K562 (cell line): Measurements from ENCODE around the gene IL1RL1. TPM values are rescaled to one million over a fixed set of nuclear protein-coding genes. Genes with fewer than 3 reads are reported as not detected.

Source experiments
- BACH1 ChIP-seq: fragments of 200-800 bp; sonication (Bioruptor generic); IDR thresholded peaks from 2 replicates; pipeline ENCODE4 v1.6.1; 2016; ENCODE audit warnings: missing genetic modification characterization, missing compliant biosample characterization
- CBX3 ChIP-seq, 2 experiments: IDR thresholded peaks; 1 replicate in 1 of 2; 2 replicates in 1 of 2; pipeline ENCODE4 v1.6.1; 2012; ENCODE audit warnings: inconsistent platforms in 2 of 2, low read length in 2 of 2, borderline replicate concordance in 1 of 2, control low read depth in 1 of 2
- ILF3 ChIP-seq: fragments of 450-650 bp; IDR thresholded peaks from 2 replicates; pipeline ENCODE4 v1.6.1; 2018; ENCODE audit warnings: antibody characterized with exemption, mild to moderate bottlenecking, moderate library complexity, borderline replicate concordance
- KAT8 ChIP-seq: fragments of 450-650 bp; IDR thresholded peaks from 2 replicates; pipeline ENCODE4 v1.6.1; 2016; ENCODE audit warnings: low read depth, mild to moderate bottlenecking
- MAFK ChIP-seq: IDR thresholded peaks from 2 replicates; pipeline ENCODE4 v1.6.1; 2011; ENCODE audit warnings: low read length, improper control_type of control experiment
- MGA ChIP-seq: fragments of 450-650 bp; IDR thresholded peaks from 2 replicates; pipeline ENCODE4 v1.6.1; 2016; ENCODE audit warnings: mild to moderate bottlenecking, moderate library complexity
- MTA3 ChIP-seq: fragments of 450-650 bp; formaldehyde crosslinking; IDR thresholded peaks from 2 replicates; pipeline ENCODE4 v1.6.1; 2017; ENCODE audit warnings: mild to moderate bottlenecking, borderline replicate concordance
- TEAD2 ChIP-seq: fragments of 450-650 bp; IDR thresholded peaks from 2 replicates; pipeline ENCODE4 v1.6.1; 2016; ENCODE audit warnings: missing genetic modification characterization, control low read depth, missing compliant biosample characterization
- ZBTB1 ChIP-seq: sonication (generic); formaldehyde crosslinking; IDR thresholded peaks from 2 replicates; pipeline ENCODE4 v1.8.1; 2023; ENCODE audit warnings: missing genetic modification reagents, low read depth, mild to moderate bottlenecking, borderline replicate concordance
- ZBTB11 ChIP-seq, 3 experiments: fragments of 200-800 bp in 1 of 3; fragments of 250-450 bp in 1 of 3; fragments of 450-650 bp in 1 of 3; sonication (Bioruptor Pico) in 1 of 3; sonication (Bioruptor generic) in 1 of 3; formaldehyde crosslinking in 1 of 3; IDR thresholded peaks; 2 replicates each; pipeline versions ENCODE4 v1.6.1 to v1.8.0; 2016 to 2022; ENCODE audit warnings: mild to moderate bottlenecking in 2 of 3, missing genetic modification characterization in 2 of 3, missing compliant biosample characterization in 1 of 3, moderate library complexity in 1 of 3
- ZNF3 ChIP-seq: fragments of 250-450 bp; sonication (Bioruptor Pico); IDR thresholded peaks from 2 replicates; pipeline ENCODE4 v1.5.0; 2021; ENCODE audit warnings: mild to moderate bottlenecking, moderate library complexity
- ZNF766 ChIP-seq: fragments of 200-800 bp; sonication (Bioruptor generic); conservative IDR thresholded peaks from 2 replicates; pipeline ENCODE4 v1.6.1; 2016; ENCODE audit warnings: missing genetic modification characterization, missing compliant biosample characterization
- polyA plus RNA-seq, 8 experiments: library from polyadenylated mRNA; depleted of rRNA in 4 of 8; stranded (reverse) in 5 of 8; unstranded in 3 of 8; fragments of >200 nt; fragmentation: Nextera tagmentation in 2 of 8; fragmentation: Illumina TruSeq in 1 of 8; extraction: Ambion mirVana in 2 of 8; extraction: Trizol in 1 of 8; gene quantifications; 2 replicates each; pipeline versions ENCODE4 v1.2.1 to v1.2.3, GENCODE V29; 2011 to 2014; ENCODE audit warnings: inconsistent platforms in 1 of 8, missing spikeins in 1 of 8
- total RNA-seq, 7 experiments: library from RNA; depleted of rRNA in 6 of 7; stranded (reverse); fragments of >200 nt in 6 of 7; fragmentation: Illumina TruSeq in 2 of 7; extraction: Trizol in 2 of 7; gene quantifications; 2 replicates each; pipeline versions ENCODE4 v1.2.1 to v1.2.3, GENCODE V29; 2011 to 2021; ENCODE audit warnings: low replicate concordance in 1 of 7

Gene IL1RL1
- total and polyA plus RNA-seq, 9 of the 15 experiments (the other 6 are each of a cell fraction or from before 2014, with no cell fraction given), result 0.06 to 3.3 (median 0.59) TPM

- TF ChIP-seq ZBTB11 (CRISPR knock-in tag; IDR thresholded peaks at IDR 0.05), result no peak
- TF ChIP-seq ILF3, result no peak
- TF ChIP-seq TEAD2 (tag), result no peak
- no peak; the same call in 1 of the 2 replicates for TF ChIP-seq MGA
- peak; percentile 42; the same call in 1 of the 2 replicates for TF ChIP-seq MTA3
- TF ChIP-seq CBX3 (IDR thresholded peaks at IDR 0.05; ENCODE audit: borderline replicate concordance in 1 of 2, low read length in 2 of 2), result no peak
- no peak for TF ChIP-seq MAFK
- no peak for TF ChIP-seq ZNF766 (CRISPR knock-in tag)
- no peak for TF ChIP-seq ZBTB1 (CRISPR knock-in tag)
- TF ChIP-seq BACH1 (tag), result no peak
- TF ChIP-seq KAT8, result no peak
- no peak for TF ChIP-seq ZNF3 (CRISPR knock-in tag)
Measured at GRCh38 chr2:102355526-102356380, 44.4 kb downstream of the IL1RL1 start, which contains the start of gene IL18R1 (continued).
